Measurements from ENCODE around the gene CELSR1.

DNA sequence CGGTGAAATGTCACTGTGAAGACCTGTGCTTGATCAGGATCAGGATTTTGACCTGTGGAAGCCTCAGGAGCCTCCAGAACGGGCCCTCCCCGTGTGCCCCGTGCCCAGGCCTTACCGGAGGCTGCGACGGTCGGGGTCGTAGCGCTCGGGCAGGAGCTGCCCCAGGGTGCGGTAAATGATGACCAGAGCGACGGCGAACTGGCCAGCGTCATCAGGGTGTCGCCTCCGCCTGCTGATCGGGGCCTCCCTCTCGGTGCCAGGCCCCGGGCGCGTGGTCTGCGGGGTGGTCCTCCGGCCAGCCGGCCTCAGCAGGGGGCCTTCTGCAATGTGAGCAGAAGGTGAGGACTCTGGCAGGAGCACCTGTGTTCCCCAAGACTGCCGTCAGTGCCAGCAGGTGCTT is 155.7 kb downstream of the CELSR1 start:
- no peak for TF ChIP-seq CTCF (conservative IDR thresholded peaks at IDR 0.05; ENCODE audit: low read length)
- no peak for TF ChIP-seq EZH2phosphoT487 (IDR thresholded peaks at IDR 0.05; ENCODE audit: borderline replicate concordance, low read depth, low read length)

Data from OCI-LY7 (cell line).